GM12875 (cell line): ENCODE measurements around the gene ANKRD34A.

Experiments used
- H3K4me3 ChIP-seq: one replicate; pipeline ENCODE4 v1.5.1; 2011; ENCODE audit warnings: low read depth, low read length, control low read depth
- CTCF ChIP-seq: IDR thresholded peaks from 2 replicates; pipeline ENCODE4 v1.5.1; 2011; ENCODE audit warnings: low read depth, mild to moderate bottlenecking, control low read depth, inconsistent platforms, low read length, moderate library complexity, borderline replicate concordance; ENCODE audit not compliant: insufficient read depth

Gene ANKRD34A

GRCh38 chr1:145988773-145989172 is 24.4 kb upstream of the ANKRD34A start:
- TF ChIP-seq CTCF = no peak
- H3K4me3 ChIP-seq = no peak overlapping the region

- TF ChIP-seq CTCF = no peak
- H3K4me3 ChIP-seq = no peak overlapping the region
These were observed 23.6 kb upstream of the ANKRD34A start for GRCh38 chr1:145987926-145988325.

GRCh38 chr1:145986551-145986950 is 22.2 kb upstream of the ANKRD34A start:
- H3K4me3 ChIP-seq = no peak overlapping the region
- TF ChIP-seq CTCF = no peak

- no peak for TF ChIP-seq CTCF
- no peak overlapping the region for H3K4me3 ChIP-seq
These were observed 21.4 kb upstream of the ANKRD34A start for GRCh38 chr1:145985502-145986439.

- no peak for TF ChIP-seq CTCF
- H3K4me3 ChIP-seq = no peak overlapping the region
These were observed 20.7 kb upstream of the ANKRD34A start for GRCh38 chr1:145985129-145985501.

- TF ChIP-seq CTCF = no peak
These were observed 19.8 kb upstream of the ANKRD34A start for GRCh38 chr1:145983960-145984830.

More at GRCh38 chr1:145983960-145984830, 19.8 kb upstream of the ANKRD34A start:
- H3K4me3 ChIP-seq = no peak overlapping the region
